Activated naive CD4-positive, alpha-beta T cell treated with anti-CD3 and anti-CD28 coated beads, Interleukin-2, amount 50 U/mL, for 24 hours (primary cell): ENCODE measurements around the gene CCDC187.

Experiments used
- H3K27ac Mint-ChIP-seq: one replicate; pipeline ENCODE4 v1.8.0; 2021; ENCODE audit warnings: mild to moderate bottlenecking, mixed read lengths
- H3K27me3 Mint-ChIP-seq: one replicate; pipeline ENCODE4 v1.8.0; 2021; ENCODE audit warnings: mixed read lengths
- H3K36me3 Mint-ChIP-seq: one replicate; pipeline ENCODE4 v1.8.0; 2021; ENCODE audit warnings: mixed read lengths
- H3K4me1 Mint-ChIP-seq: one replicate; pipeline ENCODE4 v1.8.0; 2021; ENCODE audit warnings: mixed read lengths
- H3K4me3 Mint-ChIP-seq: one replicate; pipeline ENCODE4 v1.8.0; 2021; ENCODE audit warnings: mild to moderate bottlenecking, mixed read lengths
- H3K9me3 Mint-ChIP-seq: one replicate; pipeline ENCODE4 v1.8.0; 2021; ENCODE audit warnings: mixed read lengths

Gene CCDC187

DNA sequence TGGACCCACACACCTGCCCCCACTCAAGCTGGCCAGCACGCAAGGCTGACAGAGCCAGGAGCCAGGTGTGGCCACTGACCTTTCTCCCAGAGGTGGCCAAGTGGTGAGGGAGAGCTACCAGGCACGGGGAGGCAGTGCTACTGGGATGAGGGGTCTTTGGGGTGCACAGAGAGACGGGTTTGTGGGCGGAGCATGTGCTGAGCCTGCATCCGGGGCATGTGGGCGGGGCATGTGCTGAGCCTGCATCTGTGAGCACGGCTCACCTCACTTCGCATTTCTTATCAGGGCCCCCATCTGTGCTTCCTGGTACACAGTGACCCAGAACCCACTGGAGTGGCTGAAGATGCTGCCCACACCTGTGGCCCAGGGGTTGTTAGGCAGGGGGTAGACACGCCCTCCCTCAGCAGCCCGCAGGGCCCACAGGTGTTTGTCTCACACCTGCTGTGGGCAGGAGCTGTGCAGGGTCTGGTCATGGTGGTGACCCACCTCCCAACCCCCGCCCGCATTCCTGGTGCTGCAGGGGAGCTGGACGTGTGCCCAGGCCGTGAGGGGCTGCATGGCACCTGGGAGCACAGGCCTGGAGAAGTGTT, 21.5 kb downstream of the CCDC187 start:
- peaks cover 1% of the 10 kb centered on the region for H3K27me3 Mint-ChIP-seq
- H3K36me3 Mint-ChIP-seq, result no peaks in the 10 kb centered on the region
- no peak overlapping the region for H3K4me3 Mint-ChIP-seq
- peaks cover 4% of the 10 kb centered on the region for H3K4me1 Mint-ChIP-seq
- H3K9me3 Mint-ChIP-seq, result no peaks in the 10 kb centered on the region
- H3K27ac Mint-ChIP-seq, result no peak overlapping the region

DNA sequence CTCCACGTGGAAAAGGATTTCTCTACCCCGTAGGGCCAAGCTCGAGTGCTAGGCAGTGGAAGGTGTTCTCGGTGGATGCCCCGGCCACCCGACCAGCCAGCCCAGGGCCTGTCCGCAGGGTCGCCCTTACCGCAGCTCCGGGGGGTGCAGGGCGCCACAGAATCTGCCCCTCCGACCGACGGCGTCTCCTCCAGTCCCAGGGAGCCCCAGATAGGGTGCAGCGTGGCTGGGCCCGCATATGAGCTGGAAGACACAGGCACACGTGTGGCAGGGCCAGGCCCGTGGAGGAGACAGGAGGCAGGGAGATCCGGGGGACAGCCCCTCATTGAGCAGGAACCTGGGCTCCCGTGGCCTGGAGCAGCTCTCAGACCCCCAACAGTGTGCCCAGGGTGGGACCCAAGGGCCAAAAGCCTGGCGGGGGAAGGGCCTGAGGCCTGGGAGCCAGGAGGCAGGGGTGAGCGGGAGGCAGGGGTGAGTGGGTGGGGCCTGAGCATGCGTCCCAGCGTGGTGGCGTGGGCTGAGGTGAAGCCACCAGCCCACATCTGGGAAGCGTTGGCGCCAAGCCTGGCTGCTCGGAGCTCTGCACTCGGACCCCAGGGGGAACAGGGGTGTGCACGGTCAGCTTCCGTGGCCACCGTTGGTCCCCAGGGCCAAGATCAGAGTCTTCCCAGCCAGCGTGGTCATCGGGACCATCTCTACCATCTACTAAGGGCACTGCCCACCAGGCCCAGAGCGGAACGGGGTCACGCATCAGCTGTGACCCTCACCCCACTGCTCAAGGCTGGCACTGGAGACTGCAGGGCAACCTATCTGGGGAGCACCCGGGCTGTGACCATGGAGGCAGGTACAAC, 22.2 kb downstream of the CCDC187 start:
- H3K27ac Mint-ChIP-seq, result no peak overlapping the region
- no peaks in the 10 kb centered on the region for H3K9me3 Mint-ChIP-seq
- no peak overlapping the region for H3K4me3 Mint-ChIP-seq
- peaks cover 4% of the 10 kb centered on the region for H3K4me1 Mint-ChIP-seq
- H3K27me3 Mint-ChIP-seq, result peaks cover 1% of the 10 kb centered on the region
- H3K36me3 Mint-ChIP-seq, result no peaks in the 10 kb centered on the region

DNA sequence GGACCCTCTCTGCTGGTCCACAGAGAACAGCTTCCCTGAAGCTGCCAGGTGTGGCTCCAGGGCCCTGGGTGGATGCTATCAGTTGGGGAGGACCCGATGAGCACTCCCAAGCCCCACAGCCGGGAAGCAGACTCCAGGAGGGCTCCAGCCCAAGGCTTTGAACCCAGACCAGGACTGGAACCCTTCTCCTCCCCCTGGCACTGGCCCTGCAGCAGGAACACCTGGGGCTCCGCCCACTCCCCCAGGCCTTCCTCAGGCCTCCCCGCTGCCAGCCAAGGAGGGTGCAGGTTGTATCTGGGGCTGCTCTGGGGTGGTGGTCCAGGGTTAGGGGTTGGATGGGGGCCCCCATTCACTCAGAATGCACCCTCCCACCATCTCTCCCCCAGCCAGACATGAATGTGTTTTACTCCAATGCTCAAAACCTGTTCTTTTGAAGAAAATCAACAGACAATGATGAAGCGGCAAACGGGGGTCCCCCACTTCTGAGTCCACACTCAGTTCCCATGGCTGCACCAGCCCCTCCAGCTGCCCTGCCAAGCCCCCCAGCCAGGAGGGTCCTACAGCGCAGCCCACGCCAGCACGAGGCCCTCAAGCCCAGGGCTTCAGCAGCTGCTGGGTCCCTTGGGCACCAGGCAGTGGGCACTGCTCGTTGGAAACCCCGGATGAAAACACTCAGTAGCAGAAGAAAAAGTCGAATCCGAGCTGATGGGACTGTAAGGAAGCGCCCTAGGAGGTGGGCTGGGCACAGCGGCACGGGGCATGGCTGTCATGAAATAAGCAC, 23.2 kb downstream of the CCDC187 start:
- no peaks in the 10 kb centered on the region for H3K9me3 Mint-ChIP-seq
- no peak overlapping the region for H3K4me3 Mint-ChIP-seq
- peaks cover 1% of the 10 kb centered on the region for H3K27me3 Mint-ChIP-seq
- H3K27ac Mint-ChIP-seq, result no peak overlapping the region
- H3K36me3 Mint-ChIP-seq, result no peaks in the 10 kb centered on the region
- H3K4me1 Mint-ChIP-seq, result peaks cover 4% of the 10 kb centered on the region

- peaks cover 1% of the 10 kb centered on the region for H3K27me3 Mint-ChIP-seq
- no peaks in the 10 kb centered on the region for H3K9me3 Mint-ChIP-seq
- H3K4me1 Mint-ChIP-seq, result peaks cover 4% of the 10 kb centered on the region
- no peak overlapping the region for H3K4me3 Mint-ChIP-seq
- no peak overlapping the region for H3K27ac Mint-ChIP-seq
- H3K36me3 Mint-ChIP-seq, result no peaks in the 10 kb centered on the region
Measured at GRCh38 chr9:136279471-136279870, 24.4 kb downstream of the CCDC187 start.

DNA sequence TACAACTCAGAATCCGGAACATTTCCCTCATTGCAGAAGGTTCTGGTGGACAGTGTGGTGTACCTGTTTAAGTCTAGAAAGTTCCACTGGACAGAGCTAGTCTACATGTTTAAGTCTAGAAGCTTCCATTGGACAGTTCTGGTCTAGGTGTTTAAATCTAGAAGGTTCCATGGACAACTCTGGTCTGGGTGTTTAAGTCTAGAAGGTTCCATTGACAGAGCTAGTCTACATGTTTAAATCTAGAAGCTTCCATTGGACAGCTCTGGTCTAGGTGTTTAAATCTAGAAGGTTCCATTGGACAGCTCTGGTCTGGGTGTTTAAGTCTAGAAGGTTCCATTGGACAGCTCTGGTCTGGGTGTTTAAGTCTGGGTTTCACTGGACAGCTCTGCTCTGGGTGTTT, 25.0 kb downstream of the CCDC187 start:
- Mint-ChIP-seq H3K27ac (no peak overlapping the region), H3K27me3 (peaks cover 1% of the 10 kb centered on the region), H3K4me3 (no peak overlapping the region), H3K36me3 (no peaks in the 10 kb centered on the region), H3K9me3 (no peaks in the 10 kb centered on the region), H3K4me1 (peaks cover 4% of the 10 kb centered on the region)

DNA sequence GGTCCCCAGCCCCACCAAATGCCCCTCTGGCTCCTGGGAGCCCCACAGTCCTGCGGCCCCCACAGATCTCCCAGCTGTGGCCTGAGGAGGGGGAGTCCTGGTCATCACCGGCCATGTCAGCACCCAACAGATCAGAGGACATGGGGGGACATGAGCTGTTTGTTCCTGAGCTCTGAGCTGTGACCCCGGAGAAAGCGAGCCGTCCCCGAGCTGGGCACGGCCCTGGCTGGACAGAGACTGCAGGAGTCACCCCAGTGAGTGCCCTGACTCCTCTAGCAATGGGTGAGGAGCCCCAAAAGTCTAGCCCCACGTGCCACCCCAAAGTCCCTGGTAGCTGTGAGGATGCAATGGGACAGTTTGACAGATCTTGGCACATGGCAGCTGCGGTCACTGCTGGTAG, 25.7 kb downstream of the CCDC187 start:
- H3K9me3 Mint-ChIP-seq, result no peaks in the 10 kb centered on the region
- H3K36me3 Mint-ChIP-seq, result no peaks in the 10 kb centered on the region
- H3K27me3 Mint-ChIP-seq, result no peaks in the 10 kb centered on the region
- no peaks in the 10 kb centered on the region for H3K4me1 Mint-ChIP-seq
- H3K27ac Mint-ChIP-seq, result no peak overlapping the region
- no peak overlapping the region for H3K4me3 Mint-ChIP-seq

- H3K27ac Mint-ChIP-seq, result no peak overlapping the region
- H3K36me3 Mint-ChIP-seq, result no peaks in the 10 kb centered on the region
- no peaks in the 10 kb centered on the region for H3K9me3 Mint-ChIP-seq
- no peak overlapping the region for H3K4me3 Mint-ChIP-seq
- no peaks in the 10 kb centered on the region for H3K4me1 Mint-ChIP-seq
- H3K27me3 Mint-ChIP-seq, result no peaks in the 10 kb centered on the region
Measured at GRCh38 chr9:136277746-136278145, 26.1 kb downstream of the CCDC187 start.

DNA sequence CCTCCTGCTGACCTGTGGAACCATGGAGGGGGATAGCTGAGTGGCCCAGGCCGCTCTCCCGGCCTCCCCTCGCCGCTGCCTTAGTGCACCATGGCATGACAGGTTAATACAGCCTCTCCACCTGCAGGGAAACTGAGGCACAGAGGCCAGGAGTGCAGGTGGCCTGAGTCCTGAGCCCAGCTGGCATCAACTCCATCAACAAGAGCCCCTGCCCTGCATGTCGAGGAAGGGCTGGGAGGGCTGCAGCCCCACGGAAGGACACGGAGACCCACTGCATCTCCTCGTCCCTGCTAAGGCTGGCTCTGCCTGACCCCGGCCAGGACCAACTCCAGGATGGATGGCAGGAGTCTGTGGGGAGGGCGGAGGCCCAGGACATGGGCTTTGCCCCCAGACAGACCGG, 27.2 kb downstream of the CCDC187 start:
- Mint-ChIP-seq H3K4me3 (no peak overlapping the region), H3K27me3 (no peaks in the 10 kb centered on the region)

GRCh38 chr9:136275655-136276429, 28.1 kb downstream of the CCDC187 start:
- H3K36me3 Mint-ChIP-seq, result no peaks in the 10 kb centered on the region

More for the DNA sequence above, 27.2 kb downstream of the CCDC187 start:
- H3K4me1 Mint-ChIP-seq, result no peaks in the 10 kb centered on the region
- no peaks in the 10 kb centered on the region for H3K36me3 Mint-ChIP-seq
- H3K9me3 Mint-ChIP-seq, result no peaks in the 10 kb centered on the region
- H3K27ac Mint-ChIP-seq, result no peak overlapping the region

DNA sequence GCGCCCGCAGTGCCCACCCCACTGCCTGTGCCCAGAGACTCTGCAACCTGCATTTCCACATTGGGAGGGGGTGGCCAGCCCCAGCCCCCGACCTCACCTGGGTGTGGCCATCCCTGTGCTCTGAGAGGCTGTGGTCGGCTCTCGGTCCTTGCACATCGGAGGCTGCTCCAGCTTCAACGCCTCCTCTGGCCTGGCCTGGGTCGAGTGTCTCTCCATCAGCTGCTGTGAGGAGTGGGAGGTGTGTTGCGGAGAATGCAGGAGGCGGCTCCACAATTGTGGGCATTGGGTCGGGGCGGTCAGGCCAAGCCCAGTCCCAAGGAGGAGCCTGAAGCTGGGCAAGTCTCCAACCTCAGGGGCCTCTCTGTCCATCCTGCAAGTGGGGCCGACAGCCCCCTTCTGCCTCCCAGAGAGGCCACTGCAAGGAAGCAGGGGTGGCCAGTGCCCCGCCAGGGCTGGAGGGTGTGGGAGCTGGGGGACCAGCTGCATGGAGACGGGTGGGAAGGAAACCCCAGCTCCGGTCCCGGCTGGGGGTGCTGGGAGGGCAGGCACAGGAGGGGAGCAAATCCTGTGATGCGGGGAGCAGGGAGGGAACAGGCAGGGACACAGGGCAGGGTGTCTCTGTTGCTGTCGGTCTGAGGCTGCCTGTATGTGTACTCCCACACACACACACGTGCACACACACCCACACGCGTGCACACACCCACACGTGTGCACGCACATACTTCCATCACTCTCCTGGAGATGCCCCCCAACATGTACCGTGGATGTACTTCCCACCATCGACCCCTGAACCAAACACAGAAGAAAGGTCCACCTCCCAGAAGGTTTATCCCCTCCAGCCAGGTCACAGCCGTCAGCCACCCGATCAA, 28.9 kb downstream of the CCDC187 start:
- no peak overlapping the region for H3K4me3 Mint-ChIP-seq
- H3K36me3 Mint-ChIP-seq, result no peaks in the 10 kb centered on the region
- H3K4me1 Mint-ChIP-seq, result no peaks in the 10 kb centered on the region
- no peaks in the 10 kb centered on the region for H3K27me3 Mint-ChIP-seq
- no peak overlapping the region for H3K27ac Mint-ChIP-seq
- no peaks in the 10 kb centered on the region for H3K9me3 Mint-ChIP-seq

More at GRCh38 chr9:136275655-136276429, 28.1 kb downstream of the CCDC187 start:
- Mint-ChIP-seq H3K27ac (no peak overlapping the region), H3K9me3 (no peaks in the 10 kb centered on the region), H3K4me3 (no peak overlapping the region), H3K4me1 (no peaks in the 10 kb centered on the region), H3K27me3 (no peaks in the 10 kb centered on the region)

DNA sequence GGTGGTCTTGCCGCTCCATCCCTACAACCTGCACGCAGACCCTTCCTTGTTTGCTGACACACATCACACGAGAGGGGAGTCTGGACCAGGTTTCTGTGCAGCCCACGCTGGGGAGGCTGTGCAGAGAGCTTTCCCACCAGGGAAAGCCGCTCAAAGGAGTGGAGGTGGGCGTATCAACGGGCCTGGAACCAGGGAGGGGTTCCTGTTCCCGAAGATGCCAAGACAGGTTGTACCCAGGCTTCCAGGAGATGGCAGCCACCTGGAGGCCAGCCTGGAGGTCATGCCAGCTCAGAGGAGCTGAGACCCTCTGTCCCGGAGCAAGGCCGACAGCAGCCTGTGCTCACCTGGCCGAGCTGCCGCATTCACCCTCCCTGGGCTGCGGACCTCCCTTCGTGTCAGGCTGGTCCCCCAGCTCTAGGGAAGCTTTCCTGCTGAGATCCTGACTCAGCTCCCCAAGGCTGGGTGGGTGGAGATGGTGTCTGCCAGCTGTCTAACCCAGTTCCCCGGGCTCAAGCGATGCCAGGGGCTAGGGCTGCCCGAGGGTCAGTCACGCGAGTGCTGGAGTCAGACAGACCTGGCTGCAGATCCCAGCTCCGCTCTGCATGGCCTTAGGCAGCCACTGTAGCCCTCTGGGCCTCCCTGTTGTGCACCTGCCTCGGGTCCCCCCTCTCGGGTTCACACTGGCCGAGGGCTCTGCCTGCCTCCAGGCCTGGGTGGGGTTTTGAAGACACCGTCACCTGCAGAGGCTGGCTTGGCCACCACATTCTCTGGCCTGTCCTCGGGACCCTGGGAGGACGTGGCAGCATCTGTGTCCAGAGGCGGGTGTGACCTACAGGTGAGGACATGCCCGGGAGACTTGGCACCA, 29.7 kb downstream of the CCDC187 start:
- no peaks in the 10 kb centered on the region for H3K4me1 Mint-ChIP-seq

GRCh38 chr9:136273244-136273865, 30.5 kb downstream of the CCDC187 start:
- no peaks in the 10 kb centered on the region for H3K9me3 Mint-ChIP-seq
- H3K27ac Mint-ChIP-seq, result no peak overlapping the region
- H3K4me3 Mint-ChIP-seq, result no peak overlapping the region
- H3K27me3 Mint-ChIP-seq, result no peaks in the 10 kb centered on the region
- no peaks in the 10 kb centered on the region for H3K4me1 Mint-ChIP-seq
- no peaks in the 10 kb centered on the region for H3K36me3 Mint-ChIP-seq

More for the DNA sequence above, 29.7 kb downstream of the CCDC187 start:
- Mint-ChIP-seq H3K27ac (no peak overlapping the region), H3K27me3 (no peaks in the 10 kb centered on the region), H3K4me3 (no peak overlapping the region), H3K36me3 (no peaks in the 10 kb centered on the region), H3K9me3 (no peaks in the 10 kb centered on the region)

GRCh38 chr9:136270173-136270705, 33.7 kb downstream of the CCDC187 start:
- no peaks in the 10 kb centered on the region for H3K9me3 Mint-ChIP-seq
- no peaks in the 10 kb centered on the region for H3K36me3 Mint-ChIP-seq
- H3K27me3 Mint-ChIP-seq, result no peaks in the 10 kb centered on the region
- H3K27ac Mint-ChIP-seq, result no peak overlapping the region
- peaks cover 5% of the 10 kb centered on the region for H3K4me1 Mint-ChIP-seq
- H3K4me3 Mint-ChIP-seq, result no peak overlapping the region
